Mesothelial cell of epicardium (in vitro differentiated cells): ENCODE data around the gene WAC. TPM values are rescaled to one million over a fixed set of nuclear protein-coding genes. Genes with fewer than 3 reads are reported as not detected.
A peak's percentile ranks its signal among the peaks of the same experiment; 100 is the strongest.

Experiments
- DNase-seq, 2 experiments: peaks; one replicate each; pipeline ENCODE4 v3.0.0; 2021; ENCODE audit warnings: low spot score in 2 of 2; ENCODE audit not compliant: unreplicated experiment in 2 of 2
- H3K27ac Mint-ChIP-seq: 2 replicates; pipeline ENCODE4 v1.8.0; 2021; ENCODE audit warnings: mixed read lengths
- H3K27me3 Mint-ChIP-seq: 2 replicates; pipeline ENCODE4 v1.8.0; 2021; ENCODE audit warnings: low read depth, mixed read lengths
- H3K36me3 Mint-ChIP-seq: 2 replicates; pipeline ENCODE4 v1.8.0; 2021; ENCODE audit warnings: mixed read lengths
- H3K4me1 Mint-ChIP-seq: 2 replicates; pipeline ENCODE4 v1.8.0; 2021; ENCODE audit warnings: mixed read lengths
- H3K4me3 Mint-ChIP-seq: 2 replicates; pipeline ENCODE4 v1.8.0; 2021; ENCODE audit warnings: mild to moderate bottlenecking, moderate library complexity, mixed read lengths
- H3K9me3 Mint-ChIP-seq: 2 replicates; pipeline ENCODE4 v1.8.0; 2021; ENCODE audit warnings: mixed read lengths
- CTCF ChIP-seq: fragments of 200-600 bp; sonication (generic); IDR thresholded peaks from one replicate; pipeline ENCODE4 v1.5.0; 2021; ENCODE audit warnings: antibody characterized with exemption; ENCODE audit not compliant: unreplicated experiment
- total RNA-seq: library from RNA; stranded (reverse); gene quantifications from 3 replicates; pipeline ENCODE4 v1.2.1, GENCODE V29; 2021

Gene WAC
- total RNA-seq, 1 donor from 2014 or later: 141 TPM

- peaks cover 24% of the 10 kb centered on the region for H3K36me3 Mint-ChIP-seq
- no peak overlapping the region for H3K4me3 Mint-ChIP-seq
- no peaks in the 10 kb centered on the region for H3K27me3 Mint-ChIP-seq
- H3K27ac Mint-ChIP-seq: no peak overlapping the region
- H3K9me3 Mint-ChIP-seq: no peaks in the 10 kb centered on the region
- no peak for DNase-seq
- TF ChIP-seq CTCF: no peak
- H3K4me1 Mint-ChIP-seq: peaks cover 29% of the 10 kb centered on the region
Measured at GRCh38 chr10:28592953-28593352, 60.0 kb downstream of the WAC start.

- peaks cover 30% of the 10 kb centered on the region for H3K4me1 Mint-ChIP-seq
- no peaks in the 10 kb centered on the region for H3K27me3 Mint-ChIP-seq
- peak overlapping the region; percentile 27 for H3K27ac Mint-ChIP-seq
- no peaks in the 10 kb centered on the region for H3K9me3 Mint-ChIP-seq
- TF ChIP-seq CTCF: no peak
- peaks cover 28% of the 10 kb centered on the region for H3K36me3 Mint-ChIP-seq
- no peak overlapping the region for H3K4me3 Mint-ChIP-seq
- no peak for DNase-seq
Measured at GRCh38 chr10:28593811-28594210, 60.9 kb downstream of the WAC start.

- Mint-ChIP-seq H3K9me3 (no peaks in the 10 kb centered on the region), H3K4me1 (peaks cover 27% of the 10 kb centered on the region), H3K27me3 (no peaks in the 10 kb centered on the region), H3K36me3 (peaks cover 28% of the 10 kb centered on the region), H3K27ac (peak overlapping the region; percentile 45), H3K4me3 (no peak overlapping the region)
- TF ChIP-seq CTCF: no peak
- no peak for DNase-seq
Measured at GRCh38 chr10:28594406-28594805, 61.5 kb downstream of the WAC start.

- no peak for TF ChIP-seq CTCF
- peak overlapping the region; percentile 91 for H3K27ac Mint-ChIP-seq
- no peaks in the 10 kb centered on the region for H3K9me3 Mint-ChIP-seq
- H3K4me1 Mint-ChIP-seq: peaks cover 27% of the 10 kb centered on the region
- no peak overlapping the region for H3K4me3 Mint-ChIP-seq
- H3K27me3 Mint-ChIP-seq: no peaks in the 10 kb centered on the region
- DNase-seq: no peak
- peaks cover 26% of the 10 kb centered on the region for H3K36me3 Mint-ChIP-seq
Measured at GRCh38 chr10:28595613-28596012, 62.7 kb downstream of the WAC start.

GRCh38 chr10:28600056-28600455, 67.1 kb downstream of the WAC start:
- Mint-ChIP-seq H3K9me3 (no peaks in the 10 kb centered on the region), H3K36me3 (peaks cover 19% of the 10 kb centered on the region), H3K27ac (no peak overlapping the region), H3K27me3 (no peaks in the 10 kb centered on the region), H3K4me3 (no peak overlapping the region), H3K4me1 (peaks cover 15% of the 10 kb centered on the region)
- no peak for DNase-seq
- TF ChIP-seq CTCF: no peak

GRCh38 chr10:28601012-28601411, 68.1 kb downstream of the WAC start:
- no peak for DNase-seq
- no peak for TF ChIP-seq CTCF
- no peak overlapping the region for H3K27ac Mint-ChIP-seq
- H3K9me3 Mint-ChIP-seq: no peaks in the 10 kb centered on the region
- no peaks in the 10 kb centered on the region for H3K27me3 Mint-ChIP-seq
- H3K36me3 Mint-ChIP-seq: peaks cover 19% of the 10 kb centered on the region
- H3K4me1 Mint-ChIP-seq: peaks cover 6% of the 10 kb centered on the region
- no peak overlapping the region for H3K4me3 Mint-ChIP-seq
